ENCODE results near the gene MED15.

MED15 gene

DNA sequence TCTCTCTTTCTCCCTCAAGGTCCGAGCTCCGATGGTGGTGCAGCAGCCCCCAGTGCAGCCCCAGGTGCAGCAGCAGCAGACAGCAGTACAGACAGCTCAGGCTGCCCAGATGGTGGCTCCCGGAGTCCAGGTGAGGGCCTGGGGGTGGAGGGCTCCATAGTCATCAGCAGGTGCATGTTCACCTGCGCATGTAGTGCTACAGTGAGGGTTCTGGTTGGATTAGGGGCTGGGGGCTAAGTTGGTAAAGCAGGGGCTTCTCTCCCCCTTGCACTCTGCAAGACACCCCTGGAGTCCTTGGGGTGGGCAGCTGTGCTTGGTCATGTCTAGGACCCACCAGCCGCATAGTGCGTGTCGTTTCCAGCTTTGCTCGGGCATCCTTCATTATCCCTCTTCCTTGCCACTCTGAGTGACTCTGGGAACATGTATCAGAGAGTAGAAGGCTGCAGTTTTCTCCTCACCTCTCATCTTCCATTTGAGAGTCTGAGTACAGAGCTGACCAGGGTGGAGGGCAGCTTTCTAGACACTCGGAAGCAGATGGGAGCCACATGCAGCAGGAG is 61.2 kb downstream of the MED15 start:
- DNase-seq = no peak

- DNase-seq = peak in 22 of 58 donors; percentile 13 to 71 (median 36)
These were observed 61.9 kb downstream of the MED15 start for GRCh38 chr22:20569059-20570058.

DNA sequence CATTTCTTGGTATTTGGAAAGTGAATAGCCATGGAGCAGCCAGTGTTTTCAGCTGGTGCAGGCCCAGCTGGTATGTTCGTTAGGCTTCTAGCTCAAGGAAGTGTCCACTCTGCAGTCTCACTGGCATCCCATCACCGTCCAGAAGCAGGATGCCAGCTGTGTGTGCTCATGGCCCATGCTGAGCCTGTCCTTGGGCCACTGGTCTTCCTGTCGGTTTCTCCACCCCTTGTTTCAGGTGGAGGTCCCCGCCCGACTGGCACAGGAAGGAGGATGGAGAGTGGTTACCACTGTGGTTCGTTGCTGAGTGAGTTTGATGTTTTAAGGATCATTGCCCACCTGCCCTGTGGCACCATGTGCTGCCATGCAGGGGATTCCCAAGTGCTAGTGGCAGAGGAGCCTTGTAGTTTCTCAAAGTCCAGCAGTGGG is 63.7 kb downstream of the MED15 start:
- DNase-seq = no peak

- peak in 2 of 58 donors; percentile 10 to 15 for DNase-seq
These were observed 64.2 kb downstream of the MED15 start for GRCh38 chr22:20571531-20572007.

GRCh38 chr22:20572132-20572802 is 64.9 kb downstream of the MED15 start:
- no peak for DNase-seq

GRCh38 chr22:20573176-20573832 is 65.9 kb downstream of the MED15 start:
- no peak for DNase-seq

- no peak for DNase-seq
These were observed 66.6 kb downstream of the MED15 start for GRCh38 chr22:20573833-20574615.

DNA sequence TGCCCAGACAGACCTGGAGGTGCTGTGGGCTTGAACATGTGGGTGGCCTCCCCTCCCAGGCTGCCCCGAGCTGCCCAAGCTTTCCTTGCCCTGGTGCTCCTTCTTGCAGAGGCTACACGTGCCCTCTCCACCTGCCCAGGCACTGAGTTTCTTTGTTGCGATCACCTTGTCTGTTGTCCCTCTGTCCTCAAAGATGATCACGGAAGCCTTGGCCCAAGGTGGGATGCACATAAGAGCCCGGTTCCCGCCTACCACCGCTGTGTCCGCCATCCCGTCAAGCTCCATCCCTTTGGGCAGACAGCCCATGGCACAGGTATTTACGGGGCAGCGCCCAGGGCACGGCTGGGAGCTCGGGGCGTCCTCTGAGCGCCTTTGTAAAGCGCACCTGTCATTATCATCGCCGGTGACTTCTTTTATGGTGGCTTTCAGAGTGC is 67.5 kb downstream of the MED15 start:
- no peak for DNase-seq

GRCh38 chr22:20575724-20576444 is 68.5 kb downstream of the MED15 start:
- DNase-seq = no peak

DNA sequence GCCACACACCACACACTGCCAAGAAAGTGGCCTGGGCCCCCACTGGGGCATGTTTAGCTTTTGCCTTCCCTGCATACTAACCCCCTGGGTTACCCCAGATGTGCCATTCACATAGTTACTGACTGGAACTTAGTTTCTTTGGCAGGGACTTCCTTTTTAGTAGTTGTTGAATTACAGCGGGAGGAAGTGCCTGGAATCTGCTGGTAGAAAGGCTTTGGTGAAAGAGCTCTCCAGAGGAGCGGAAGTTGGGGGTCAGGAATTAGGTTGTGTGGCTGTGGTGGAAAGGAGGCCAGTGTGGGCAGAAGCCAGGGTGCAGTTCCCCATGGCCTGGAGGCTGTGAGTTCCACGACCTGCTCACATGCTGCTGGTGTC is 69.0 kb downstream of the MED15 start:
- DNase-seq = peak in 4 of 58 donors; percentile 23 to 32 (median 28)

DNA sequence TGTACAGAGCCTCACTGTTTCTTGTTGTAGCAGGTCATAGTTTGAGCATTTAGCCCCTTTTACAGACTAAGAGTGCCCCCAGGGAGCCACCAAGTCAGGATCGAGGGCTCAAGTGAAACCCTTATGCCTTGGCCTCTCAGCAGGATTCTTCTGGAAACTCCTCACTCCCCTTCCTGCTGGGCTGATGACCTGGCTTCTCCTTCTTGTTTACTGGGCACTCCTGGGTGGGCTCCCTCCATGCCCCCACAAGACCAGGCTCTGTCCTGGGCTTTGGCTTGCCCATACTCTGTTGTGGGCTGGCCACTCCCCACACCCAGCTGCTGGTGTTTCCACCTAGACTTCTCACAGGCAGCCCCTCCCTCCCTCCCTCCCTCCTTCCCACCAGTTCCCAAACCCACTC is 69.6 kb downstream of the MED15 start:
- no peak for DNase-seq

- DNase-seq = no peak
These were observed 70.2 kb downstream of the MED15 start for GRCh38 chr22:20577549-20577975.

- no peak for DNase-seq
These were observed 70.8 kb downstream of the MED15 start for GRCh38 chr22:20578192-20578591.

DNA sequence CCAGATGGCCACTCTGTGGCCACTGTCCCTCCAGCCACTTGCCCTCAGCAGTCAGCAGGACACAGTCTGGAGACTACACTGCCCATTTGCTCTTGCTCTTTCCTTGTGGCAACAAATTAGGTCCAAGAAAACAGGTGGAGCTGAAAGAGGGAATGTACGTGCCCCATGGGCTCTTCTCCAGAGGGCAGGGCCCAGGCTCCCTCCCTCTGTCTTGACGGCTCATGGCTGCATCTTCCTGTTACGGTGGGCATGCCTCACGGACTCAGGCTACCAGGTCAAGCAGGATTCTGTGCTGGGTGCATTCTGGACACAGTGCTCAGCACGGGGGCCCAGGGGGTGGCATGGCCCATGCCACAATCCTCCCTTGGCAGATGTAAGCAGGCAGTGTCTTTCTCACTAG is 71.3 kb downstream of the MED15 start:
- DNase-seq = no peak

- no peak for DNase-seq
These were observed 72.1 kb downstream of the MED15 start for GRCh38 chr22:20579273-20580120.

GRCh38 chr22:20580179-20580578 is 72.8 kb downstream of the MED15 start:
- no peak for DNase-seq

DNA sequence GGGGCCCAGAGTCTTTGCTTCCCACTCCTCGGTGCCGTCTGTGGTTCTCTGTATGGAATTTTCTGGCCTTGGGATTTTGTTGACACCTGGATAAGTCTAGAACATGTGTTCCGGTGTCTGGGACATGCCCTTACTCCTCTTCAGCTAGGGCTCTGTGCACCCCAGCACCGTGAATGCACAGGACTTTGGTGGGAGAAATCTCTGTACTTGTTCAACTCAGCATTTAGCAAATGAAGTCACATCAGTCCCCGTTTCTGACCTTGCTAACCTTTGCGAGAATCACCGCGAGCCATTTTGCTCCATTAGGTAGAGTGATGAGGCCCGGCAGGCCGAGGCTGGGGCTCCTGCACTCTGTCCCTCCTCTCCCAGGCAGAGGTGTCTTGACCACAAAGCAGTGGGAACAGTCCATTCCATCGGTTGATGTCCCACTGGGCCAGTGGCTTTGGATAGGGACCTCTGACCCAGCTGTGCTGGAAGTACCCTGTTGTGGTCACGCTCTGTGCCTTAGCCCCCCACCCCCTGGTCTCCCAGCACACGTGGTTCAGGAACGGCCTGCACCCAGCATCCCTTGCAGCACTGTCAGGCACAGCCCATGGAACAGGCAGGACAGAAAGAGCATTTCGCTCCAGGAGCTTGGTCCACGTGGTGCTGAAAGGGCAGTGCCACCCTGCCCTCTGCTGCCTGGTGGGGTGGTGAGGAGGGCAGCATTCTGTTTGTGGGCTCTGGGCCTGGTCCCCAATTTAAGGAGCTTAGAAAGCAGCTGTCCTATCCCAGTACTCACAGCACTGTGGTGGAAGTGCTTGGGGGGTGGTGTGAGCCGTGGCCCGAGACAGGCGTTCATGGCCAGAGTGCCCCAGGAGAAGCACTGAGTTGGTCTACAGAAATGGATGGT is 73.4 kb downstream of the MED15 start:
- no peak for DNase-seq

All from anterior cingulate cortex (tissue), 58 donors.